Bronchial smooth muscle cell (primary cell): Measurements from ENCODE around the gene STOML1. TPM values are rescaled to one million over a fixed set of nuclear protein-coding genes. Genes with fewer than 3 reads are reported as not detected.

Experiments
- total RNA-seq: library from RNA; depleted of rRNA; stranded (reverse); fragments of >200 nt; gene quantifications from 2 replicates; pipeline ENCODE4 v1.2.1, GENCODE V29; 2014

STOML1 gene, protein sequence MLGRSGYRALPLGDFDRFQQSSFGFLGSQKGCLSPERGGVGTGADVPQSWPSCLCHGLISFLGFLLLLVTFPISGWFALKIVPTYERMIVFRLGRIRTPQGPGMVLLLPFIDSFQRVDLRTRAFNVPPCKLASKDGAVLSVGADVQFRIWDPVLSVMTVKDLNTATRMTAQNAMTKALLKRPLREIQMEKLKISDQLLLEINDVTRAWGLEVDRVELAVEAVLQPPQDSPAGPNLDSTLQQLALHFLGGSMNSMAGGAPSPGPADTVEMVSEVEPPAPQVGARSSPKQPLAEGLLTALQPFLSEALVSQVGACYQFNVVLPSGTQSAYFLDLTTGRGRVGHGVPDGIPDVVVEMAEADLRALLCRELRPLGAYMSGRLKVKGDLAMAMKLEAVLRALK
- total RNA-seq = 12.3 and 13.4 TPM in 2 replicates

DNA sequence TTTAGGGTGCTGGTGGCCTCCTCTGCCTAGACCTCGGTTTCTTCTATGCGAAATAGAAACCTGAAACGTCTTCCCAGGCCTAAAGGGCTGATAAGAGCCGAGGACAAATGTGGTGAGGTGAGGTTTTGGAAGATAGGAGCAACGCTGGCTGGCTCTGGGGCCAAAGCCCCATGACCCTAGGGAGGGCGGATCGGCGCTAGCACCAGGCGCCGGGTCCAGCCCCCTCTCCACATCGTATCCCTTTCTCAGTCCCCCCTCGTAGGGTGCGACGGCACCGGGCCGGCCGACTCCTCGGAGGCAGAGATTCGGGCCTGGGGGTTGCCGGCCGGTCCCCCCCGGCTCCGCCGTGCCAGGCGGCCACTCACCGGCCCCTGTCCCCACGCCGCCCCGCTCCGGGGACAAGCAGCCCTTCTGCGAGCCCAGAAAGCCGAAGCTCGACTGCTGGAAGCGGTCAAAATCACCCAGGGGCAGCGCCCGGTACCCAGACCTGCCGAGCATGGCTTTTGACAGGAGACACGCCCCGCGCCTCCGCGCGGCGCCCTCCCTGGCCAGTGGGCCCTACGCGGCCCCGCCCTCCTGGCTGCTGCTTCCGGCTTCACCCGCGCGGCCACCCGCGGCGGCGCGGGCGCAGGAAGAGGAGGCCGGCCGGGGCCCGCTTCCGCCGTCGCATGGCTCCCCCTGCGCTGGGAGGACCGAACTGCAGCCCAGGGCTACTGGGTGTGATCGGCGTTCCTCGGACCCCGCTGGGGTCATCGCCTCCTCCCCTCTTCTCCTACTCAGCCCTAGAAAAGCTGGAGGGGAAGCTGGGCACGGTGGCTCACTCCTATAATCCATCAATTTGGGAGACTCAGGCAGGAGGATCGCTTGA is at the start of gene STOML1:
Gene STOML1 (minus strand): TSS at position 570 of the 868 bp plus-strand sequence. CDS start 72 bp downstream, at position 498.

GRCh38 chr15:73994413-73994883 is 2.4 kb upstream of the STOML1 start, which contains the start of gene PML:
Gene PML, plus strand, starts transcription at chr15:73994716. Its CDS starts 97 bp downstream, at chr15:73994813.

Other genes with a start within 250 kb of the STOML1 start
- 0.32 and 2.5 TPM in 2 replicates for gene INSYN1, start 238.9 kb downstream of the STOML1 start, total RNA-seq
- not detected in 2 replicates for gene TBC1D21, start 118.7 kb downstream of the STOML1 start, total RNA-seq
- 93.8 and 201 TPM in 2 replicates for gene LOXL1, start 65.8 kb downstream of the STOML1 start, total RNA-seq
- gene PML, start 2.4 kb upstream of the STOML1 start, total RNA-seq = 15.8 and 16.4 TPM in 2 replicates
- gene GOLGA6A, start 90.3 kb upstream of the STOML1 start, total RNA-seq = under 0.01 TPM in 2 replicates
- gene ISLR2, start 138.3 kb upstream of the STOML1 start, total RNA-seq = under 0.01 and 0.16 TPM in 2 replicates
- 152 and 214 TPM in 2 replicates for gene ISLR, start 181.4 kb upstream of the STOML1 start, total RNA-seq
- 0.34 and 0.79 TPM in 2 replicates for gene STRA6, start 210.5 kb upstream of the STOML1 start, total RNA-seq
- gene CCDC33, start 244.0 kb upstream of the STOML1 start, total RNA-seq = 0.16 TPM in 1 of 2 replicates, not detected in the other